ENCODE results near the gene UMAD1.

The UMAD1 gene

DNA sequence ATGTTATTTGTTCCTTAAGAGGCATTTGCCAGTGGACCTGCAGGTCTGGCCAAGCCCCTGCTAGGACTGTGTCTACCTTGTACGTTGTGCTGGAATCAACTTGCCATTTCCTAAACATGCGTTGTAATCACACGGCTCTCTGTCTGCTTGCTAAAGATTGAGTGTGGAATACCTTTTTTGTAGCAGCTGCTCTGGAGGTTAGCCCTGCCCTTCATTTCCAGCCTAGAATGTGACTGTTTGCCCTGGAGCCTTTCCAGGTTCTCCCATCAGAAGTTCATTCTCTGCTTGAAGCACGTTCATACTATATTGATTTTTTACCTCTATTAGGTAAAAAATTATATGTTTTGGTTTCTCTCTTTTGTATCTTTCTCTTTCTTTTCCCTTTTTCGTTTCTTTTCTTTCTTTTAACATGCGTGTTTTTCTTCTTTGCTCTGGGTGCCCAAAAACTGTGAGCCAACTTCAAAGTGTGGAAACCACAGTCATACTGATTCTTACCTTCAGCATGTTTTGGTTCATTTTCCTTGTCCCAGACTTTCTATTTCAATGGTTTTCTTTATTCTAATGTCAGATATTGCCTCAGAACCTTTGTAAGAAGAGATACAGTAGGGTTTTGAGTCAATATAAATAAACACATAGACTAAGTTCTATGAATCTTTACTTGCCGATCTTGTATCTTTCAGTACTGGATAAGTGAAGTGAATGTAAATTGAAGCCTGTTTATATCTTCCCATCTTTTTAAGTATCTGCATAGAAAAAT, 189.7 kb downstream of the UMAD1 start:
- no peak for DNase-seq (ENCODE audit: low read depth)

DNA sequence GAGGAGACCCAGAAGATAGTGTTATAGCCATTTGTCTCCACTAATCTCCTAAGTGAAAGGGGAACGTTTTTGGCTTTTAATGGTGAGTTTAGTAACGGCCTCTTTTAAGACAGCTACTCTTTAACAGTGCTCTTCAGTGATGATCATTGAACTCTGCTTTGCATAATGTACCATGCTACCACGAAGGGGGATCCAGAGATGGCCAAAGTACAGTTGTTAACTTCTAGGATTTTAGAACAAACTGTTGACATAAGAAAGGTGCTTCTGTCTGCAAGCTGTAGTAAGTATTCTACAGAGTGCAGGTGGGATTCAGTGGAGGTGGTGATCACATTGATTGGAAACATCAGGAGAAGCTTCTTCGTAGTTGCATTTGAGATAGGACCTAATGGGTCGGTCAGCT, 192.0 kb downstream of the UMAD1 start:
- DNase-seq (ENCODE audit: low read depth), result no peak

DNA sequence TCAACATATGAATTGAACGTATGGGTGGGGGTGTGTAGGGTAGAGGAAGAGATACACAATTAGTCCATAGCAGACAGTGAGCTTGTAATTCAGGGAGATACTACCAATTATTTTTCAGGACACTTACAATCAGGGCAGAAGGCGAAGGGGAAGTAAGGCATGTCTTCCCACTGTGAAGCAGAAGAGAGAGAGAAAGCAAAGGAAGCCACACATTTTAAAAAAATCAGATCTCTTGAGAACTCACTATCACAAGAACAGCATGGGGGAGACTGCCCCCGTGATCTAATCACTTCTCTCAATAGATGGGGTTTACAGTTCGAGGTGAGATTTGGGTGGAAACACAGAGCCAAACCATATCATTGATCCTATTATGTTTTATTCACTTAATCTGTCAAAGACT, 194.2 kb downstream of the UMAD1 start:
- DNase-seq (ENCODE audit: low read depth), result no peak

- no peak for DNase-seq (ENCODE audit: low read depth)
Observed at GRCh38 chr7:7841027-7841426, 200.5 kb downstream of the UMAD1 start.

DNA sequence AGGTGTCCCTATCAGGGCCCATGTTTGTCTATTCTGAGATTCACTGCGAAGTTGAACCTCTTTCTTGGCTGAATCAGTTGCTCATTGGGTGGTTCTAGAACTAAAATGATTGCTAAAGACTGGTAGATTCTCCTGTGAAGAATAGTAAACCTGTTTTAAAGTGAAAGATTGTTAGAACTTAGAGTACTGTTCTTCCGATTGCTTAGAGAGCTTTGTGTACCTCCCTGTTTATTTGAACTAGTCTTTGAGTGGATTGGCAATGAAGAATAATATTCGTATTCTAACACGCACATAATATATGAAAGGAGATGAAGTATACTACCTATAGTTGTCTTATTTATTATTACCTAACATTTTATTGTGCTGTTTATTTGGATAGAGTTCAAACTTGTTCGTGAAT, 202.7 kb downstream of the UMAD1 start:
- no peak for DNase-seq (ENCODE audit: low read depth)

DNA sequence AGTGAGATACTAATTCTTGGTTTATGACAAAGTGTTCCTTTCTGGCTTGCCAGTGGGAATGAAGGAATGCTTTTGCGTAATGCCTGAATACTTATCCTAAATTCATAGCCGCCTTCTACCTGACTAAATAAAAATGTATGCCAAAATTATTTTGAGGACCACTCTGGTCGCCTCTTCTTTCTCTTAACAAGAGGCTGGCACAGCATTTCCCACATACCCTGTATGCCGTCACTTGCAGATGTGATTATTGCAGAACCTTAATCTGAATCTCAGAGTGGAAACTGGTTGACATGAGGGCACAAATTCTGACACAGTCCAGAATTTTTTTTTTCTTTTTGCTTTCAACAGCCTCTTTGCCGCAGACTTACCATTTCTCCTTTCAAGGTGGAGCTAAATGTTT, 203.4 kb downstream of the UMAD1 start:
- DNase-seq (ENCODE audit: low read depth), result no peak

DNA sequence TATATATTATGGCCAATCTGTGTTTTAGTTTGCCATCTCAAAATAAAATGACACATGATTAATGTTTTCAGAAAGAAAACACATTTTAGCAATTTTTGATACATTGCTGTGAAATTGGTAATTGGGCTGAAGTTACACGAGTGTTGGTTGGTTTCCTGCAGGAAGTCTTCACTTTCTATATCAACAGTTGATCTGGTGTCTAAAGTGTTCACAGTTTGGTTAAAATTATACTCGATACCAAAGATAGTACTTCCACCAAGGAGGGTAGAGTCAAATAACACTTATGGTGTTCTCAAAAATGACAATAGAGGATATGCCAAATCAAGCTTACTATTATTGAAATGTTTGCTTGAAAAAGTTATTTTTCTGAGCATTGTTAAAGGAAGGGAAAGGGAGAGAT, 207.7 kb downstream of the UMAD1 start:
- no peak for DNase-seq (ENCODE audit: low read depth)

DNA sequence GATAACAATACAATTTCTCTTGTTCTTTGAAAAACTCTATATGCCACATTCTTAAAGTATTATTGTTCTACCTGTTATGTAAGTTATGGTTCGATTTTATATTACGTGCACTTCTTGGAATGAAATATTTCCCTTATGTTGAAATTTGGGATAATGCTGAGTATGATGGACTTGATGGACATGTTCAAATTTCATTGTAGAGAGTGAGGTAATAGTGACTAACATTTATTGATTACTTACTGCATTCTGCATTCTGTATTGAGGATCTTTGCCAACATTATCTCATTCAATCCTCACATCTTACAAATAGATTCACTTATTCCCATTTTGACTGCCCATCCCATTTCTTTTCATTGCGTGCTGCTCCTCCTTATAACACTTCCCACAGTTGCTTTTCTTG, 208.3 kb downstream of the UMAD1 start:
- DNase-seq (ENCODE audit: low read depth), result no peak

- DNase-seq (ENCODE audit: low read depth), result no peak
Observed at GRCh38 chr7:7850150-7850549, 209.6 kb downstream of the UMAD1 start.

DNA sequence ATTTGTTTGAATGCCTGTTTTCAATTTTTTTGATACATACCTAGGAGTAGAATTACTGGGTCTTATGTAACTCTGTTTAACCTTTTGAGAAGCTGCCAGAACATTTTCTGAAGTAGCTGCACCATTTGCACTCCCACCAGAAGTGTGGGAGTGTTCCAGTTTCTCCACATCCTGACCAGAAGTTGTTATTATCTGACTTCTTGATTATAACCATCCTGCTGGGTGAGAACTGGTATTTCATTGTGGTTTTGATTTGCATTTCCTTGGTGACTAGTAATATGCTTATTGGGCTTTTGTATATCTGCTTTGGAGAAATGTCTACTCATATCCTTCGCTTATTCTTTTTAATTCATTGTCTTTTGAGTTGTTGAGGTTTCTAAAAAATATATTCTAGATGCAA, 210.8 kb downstream of the UMAD1 start:
- DNase-seq (ENCODE audit: low read depth), result no peak

DNA sequence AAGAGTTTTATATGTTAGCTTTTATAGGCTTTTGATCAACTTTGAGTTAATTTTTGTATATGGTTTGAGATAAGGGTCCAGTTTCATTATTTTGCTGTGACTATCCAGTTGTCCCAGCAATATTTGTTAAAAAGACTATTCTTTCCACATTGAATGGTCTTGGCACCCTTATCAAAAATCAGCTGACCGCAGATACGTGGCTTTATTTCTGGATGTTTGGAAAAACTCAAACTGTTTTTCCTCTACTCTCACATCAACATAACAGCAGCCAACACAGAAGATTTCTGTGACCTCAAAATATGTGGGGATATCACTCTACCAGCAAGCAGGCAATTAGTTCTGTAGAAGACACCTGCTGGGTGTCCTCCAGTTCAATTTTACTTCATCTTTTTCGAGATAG, 211.4 kb downstream of the UMAD1 start:
- DNase-seq (ENCODE audit: low read depth), result no peak

GRCh38 chr7:7857143-7857583, 216.6 kb downstream of the UMAD1 start:
- no peak for DNase-seq (ENCODE audit: low read depth)

- no peak for DNase-seq (ENCODE audit: low read depth)
Observed at GRCh38 chr7:7858559-7858958, 218.0 kb downstream of the UMAD1 start.

DNA sequence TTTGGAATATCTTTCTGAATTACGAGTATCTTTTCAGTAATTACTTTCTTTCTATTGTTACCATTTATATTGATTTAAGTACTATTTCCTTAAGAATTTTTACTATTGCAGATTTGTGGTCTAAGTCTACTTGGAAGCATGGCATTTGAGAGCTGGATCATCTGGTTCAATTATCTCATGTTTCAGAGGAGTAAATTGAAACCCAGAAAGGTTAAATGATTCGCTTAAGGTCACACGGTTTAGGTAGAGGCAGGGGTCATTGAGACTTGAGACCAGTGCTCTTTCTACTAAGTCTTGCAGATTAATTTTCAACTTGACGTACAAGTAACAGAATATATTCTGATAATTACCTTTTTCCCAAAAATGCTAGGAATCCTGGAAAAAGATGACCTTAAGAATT, 218.9 kb downstream of the UMAD1 start:
- no peak for DNase-seq (ENCODE audit: low read depth)

DNA sequence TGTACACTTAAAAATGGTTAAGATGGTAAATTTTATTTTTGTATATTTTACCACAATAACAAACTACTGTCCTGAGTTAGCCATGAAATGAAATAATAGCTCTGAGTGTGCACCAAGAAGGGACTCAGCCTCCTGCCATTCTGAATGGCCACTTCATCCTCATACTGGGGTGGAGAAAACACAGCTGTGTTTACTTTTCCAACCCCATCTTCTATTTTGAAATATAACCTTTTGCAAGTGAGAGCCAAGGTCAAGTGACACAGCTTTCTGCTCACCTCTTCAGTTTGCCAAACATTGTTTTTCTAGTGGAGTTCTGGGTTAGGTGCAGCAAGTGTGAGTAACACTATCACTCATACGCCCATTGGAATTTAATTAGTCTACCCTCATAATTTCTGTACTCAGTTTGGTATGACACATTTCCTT, 220.7 kb downstream of the UMAD1 start:
- no peak for DNase-seq (ENCODE audit: low read depth)

DNA sequence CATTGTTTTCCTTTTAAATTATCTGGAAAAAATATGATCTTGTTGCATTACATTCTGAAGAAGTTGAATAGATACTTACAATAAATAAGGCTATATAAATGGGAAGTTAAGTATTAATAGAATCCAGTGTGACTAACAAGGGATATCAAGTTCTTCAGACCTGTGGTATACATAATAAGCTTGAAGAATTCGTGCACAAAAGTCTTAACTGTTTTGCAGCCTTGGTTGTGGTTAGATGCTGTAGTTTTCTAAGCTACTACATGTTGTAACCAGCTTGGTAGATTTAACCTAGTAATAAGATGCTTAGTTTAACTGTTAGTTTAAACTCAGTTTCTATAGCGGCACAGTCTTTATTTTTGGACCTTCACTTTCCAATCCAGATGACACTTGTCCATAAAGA, 221.8 kb downstream of the UMAD1 start:
- DNase-seq (ENCODE audit: low read depth), result no peak

GRCh38 chr7:7867846-7868571, 227.5 kb downstream of the UMAD1 start:
- DNase-seq (ENCODE audit: low read depth), result no peak

- DNase-seq (ENCODE audit: low read depth), result no peak
Observed at GRCh38 chr7:7868572-7868899, 228.0 kb downstream of the UMAD1 start.

DNA sequence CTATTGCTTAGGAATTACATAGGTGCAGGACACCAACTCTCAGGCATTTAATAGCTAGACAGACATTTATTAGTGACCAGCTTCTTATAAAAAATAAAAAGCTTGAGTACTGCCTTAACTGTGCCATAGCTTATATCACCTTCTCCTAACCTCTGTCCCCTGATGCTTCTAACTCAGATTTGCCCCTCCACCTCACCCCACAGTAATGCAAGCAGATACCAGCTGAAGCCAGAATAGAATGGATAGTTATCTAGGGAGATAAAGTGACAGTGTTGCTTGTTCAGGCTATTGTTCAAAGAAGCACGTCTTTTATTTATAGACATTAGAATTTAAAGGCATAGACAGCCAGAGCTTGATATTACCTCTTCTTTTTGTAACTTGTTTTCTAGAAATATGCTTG, 228.5 kb downstream of the UMAD1 start:
- DNase-seq (ENCODE audit: low read depth), result no peak

DNA sequence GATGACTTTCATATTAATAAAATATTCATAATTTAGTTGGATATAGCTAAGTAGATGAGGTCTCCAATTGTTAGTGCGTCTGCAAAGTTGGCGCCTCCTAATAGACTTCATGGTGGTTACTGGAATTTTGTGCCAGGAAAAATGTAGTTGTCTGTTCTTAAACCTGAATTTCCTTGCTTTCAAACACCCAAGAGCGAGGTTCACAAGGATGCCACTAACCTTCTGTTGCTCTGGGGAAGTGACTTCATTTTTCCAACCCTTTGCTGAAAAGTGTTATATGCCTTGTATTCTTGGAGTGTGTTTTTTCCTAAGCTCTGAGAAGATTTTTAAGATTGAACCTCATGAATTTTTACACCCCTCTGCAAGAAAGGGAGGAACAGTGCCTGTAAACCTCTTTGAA, 229.1 kb downstream of the UMAD1 start:
- no peak for DNase-seq (ENCODE audit: low read depth)

DNA sequence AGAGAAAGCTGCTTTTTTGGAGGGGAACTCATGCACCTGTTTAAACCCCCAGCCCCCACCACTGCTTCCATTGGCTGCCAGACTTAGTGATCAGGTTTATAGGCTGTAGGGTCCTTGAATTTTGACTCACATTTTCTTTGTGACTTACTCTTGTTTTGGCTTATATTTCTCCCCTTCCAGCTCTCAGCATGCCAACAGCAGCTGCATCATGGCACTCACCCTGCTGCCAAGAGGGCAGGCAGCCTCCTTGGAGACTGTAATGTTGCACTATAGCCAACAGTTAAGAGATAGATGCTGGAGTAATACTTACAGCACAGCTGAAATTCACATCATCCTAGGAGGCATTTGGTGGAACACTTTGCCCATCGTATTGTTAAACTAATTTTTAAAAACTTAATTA, 230.0 kb downstream of the UMAD1 start:
- DNase-seq (ENCODE audit: low read depth), result no peak

- DNase-seq (ENCODE audit: low read depth), result no peak
Observed at GRCh38 chr7:7876419-7876818, 235.9 kb downstream of the UMAD1 start.

DNA sequence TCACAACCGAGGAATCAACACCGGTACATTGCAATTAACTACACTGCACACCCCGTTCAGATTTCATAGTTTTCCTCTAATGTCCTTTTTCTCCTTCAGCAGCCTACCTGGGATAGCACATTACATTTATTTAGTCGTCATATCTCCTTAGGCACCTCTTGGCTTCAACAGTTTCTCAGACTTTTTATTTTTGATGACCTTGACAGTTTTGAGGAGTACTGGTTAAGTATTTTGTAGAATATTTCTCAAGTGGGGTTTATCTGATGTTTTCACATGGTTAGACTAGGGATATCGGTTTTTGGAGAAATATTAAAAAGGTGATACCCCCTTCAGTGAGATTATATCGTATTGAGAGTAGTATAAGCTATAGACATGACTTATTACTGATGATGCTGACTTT, 241.0 kb downstream of the UMAD1 start:
- DNase-seq (ENCODE audit: low read depth), result no peak

DNA sequence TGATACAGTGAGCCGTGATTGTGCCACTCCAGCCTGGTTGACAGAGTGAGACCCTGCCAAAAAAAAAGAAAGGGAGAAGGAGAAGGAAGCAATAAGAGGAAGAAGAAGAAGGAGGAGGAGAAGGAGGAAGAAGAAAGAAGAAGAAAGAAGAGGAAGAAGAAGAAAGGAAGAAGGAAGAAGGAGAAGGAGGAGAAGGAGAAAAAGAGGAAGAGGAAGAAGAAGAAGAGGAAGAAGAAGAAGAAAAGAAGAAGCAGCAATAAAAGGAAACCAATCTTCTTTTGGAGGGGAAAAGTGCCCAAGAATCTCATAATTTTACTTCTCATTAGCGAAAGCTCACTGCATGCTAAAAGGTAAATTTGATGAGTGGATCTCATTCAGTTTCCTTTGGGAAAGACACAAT, 242.3 kb downstream of the UMAD1 start:
- DNase-seq (ENCODE audit: low read depth), result no peak
